ENCODE results near the gene FAM193A.
"Not testable (repeated sequence)": the region's sequence is repeated elsewhere in the genome, so short reads cannot be mapped to it uniquely, and the experiment has no call there.

Gene FAM193A

DNA sequence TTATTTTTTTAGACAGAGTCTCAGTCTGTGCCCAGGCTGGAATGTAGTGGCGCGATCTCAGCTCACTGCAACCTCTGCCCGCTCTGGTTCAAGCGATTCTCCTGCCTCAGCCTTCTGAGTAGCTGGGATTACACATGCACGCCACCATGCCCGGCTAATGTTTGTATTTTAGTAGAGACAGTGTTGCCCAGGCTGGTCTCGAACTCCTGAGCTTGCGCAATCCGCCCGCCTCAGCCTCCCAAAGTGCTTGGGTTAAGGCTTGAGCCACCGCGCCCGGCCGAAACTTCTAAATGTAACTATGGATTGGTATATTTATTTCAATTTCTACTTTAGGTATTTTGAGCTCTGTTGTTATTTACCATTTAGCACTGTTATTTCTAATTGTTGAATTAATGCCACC is 79.4 kb downstream of the FAM193A start:
- no peak for TF ChIP-seq CTCF (IDR thresholded peaks at IDR 0.05; ENCODE audit: borderline replicate concordance, insufficient read depth, low read depth, low read length)
- no peak overlapping the region for H3K4me3 ChIP-seq (ENCODE audit: low read depth, low read length)

GRCh38 chr4:2617955-2618354 is 81.5 kb downstream of the FAM193A start:
- H3K4me3 ChIP-seq (ENCODE audit: low read depth, low read length): no peak overlapping the region
- no peak for TF ChIP-seq CTCF (IDR thresholded peaks at IDR 0.05; ENCODE audit: borderline replicate concordance, insufficient read depth, low read depth, low read length)

DNA sequence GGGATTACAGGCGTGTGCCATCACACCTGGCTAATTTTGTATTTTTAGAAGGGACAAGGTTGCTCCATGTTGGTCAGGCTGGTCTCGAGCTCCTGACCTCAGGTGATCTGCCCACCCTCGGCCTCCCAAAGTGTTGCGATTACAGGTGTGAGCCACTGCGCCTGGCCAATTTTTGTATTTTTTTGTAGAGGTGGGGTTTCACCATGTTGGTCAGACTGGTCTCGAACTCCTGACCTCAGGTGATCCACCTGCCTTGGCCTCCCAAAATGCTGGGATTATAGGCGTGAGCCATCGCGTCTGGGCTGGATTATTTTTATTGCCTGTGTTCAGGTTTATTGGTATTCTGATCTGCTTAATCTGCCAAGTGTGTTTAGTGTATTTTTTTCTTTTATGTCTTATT is 82.3 kb downstream of the FAM193A start:
- H3K4me3 ChIP-seq (ENCODE audit: low read depth, low read length): not testable (repeated sequence)

DNA sequence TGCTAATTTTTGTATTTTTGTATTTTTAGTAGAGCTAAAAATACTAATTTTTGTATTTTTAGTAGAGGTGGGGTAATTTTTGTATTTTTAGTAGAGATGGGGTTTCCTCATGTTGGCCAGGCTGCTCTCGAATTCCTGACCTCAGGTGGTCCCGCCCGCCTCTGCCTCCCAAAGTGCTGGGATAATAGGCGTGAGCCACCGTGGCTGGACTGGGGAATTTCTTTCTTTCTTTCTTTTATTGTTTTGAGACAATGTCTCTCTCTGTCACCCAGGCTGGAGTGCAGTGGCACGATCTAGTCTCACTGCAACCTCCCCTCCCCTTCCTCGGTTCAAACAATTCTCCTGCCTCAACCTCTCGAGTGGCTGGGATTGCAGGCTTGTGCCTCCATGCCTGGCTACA is 83.0 kb downstream of the FAM193A start:
- H3K4me3 ChIP-seq (ENCODE audit: low read depth, low read length): no peak overlapping the region
- no peak for TF ChIP-seq CTCF (IDR thresholded peaks at IDR 0.05; ENCODE audit: borderline replicate concordance, insufficient read depth, low read depth, low read length)

DNA sequence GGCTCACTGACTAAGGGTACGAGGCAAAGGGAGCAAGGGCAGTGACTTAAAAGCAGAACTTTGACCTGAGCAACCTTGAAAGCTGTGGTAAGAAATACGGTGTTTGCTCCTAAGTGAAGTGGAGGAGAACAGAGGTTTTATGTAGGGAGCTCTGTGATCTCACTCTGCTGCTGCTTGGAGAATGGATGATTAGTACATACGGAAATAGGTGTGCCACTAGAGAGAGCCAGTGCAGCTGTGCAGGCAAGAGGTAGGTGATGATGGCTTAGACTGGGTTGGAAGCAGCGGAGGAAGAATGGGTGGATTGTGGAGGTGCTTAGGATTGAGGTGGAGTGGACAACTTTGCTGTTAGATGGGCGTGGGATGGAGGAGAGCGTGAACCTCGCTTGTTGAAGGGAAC is 85.0 kb downstream of the FAM193A start:
- TF ChIP-seq CTCF (IDR thresholded peaks at IDR 0.05; ENCODE audit: borderline replicate concordance, insufficient read depth, low read depth, low read length): no peak

DNA sequence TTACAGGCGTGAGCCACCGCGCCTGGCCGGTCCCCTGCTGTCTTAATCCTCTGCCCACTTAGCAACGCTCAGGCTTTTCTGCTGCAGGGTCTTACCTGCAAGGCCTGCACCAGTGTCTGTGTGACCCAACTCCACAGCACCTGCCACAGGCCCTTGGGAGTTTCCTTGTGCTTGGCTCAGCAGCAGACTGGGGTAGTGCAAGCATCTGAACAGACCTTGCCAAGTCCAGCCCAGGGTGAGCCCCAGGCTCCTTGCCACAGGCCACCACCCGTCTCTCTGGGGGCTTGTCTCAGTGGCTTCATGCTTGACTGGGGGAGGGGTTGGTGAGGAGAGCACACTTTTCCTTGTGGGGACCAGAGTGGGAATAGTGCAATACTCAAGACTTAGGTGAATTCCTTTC is 87.0 kb downstream of the FAM193A start:
- TF ChIP-seq CTCF (IDR thresholded peaks at IDR 0.05; ENCODE audit: borderline replicate concordance, insufficient read depth, low read depth, low read length): no peak
- H3K4me3 ChIP-seq (ENCODE audit: low read depth, low read length): no peak overlapping the region

More for the DNA sequence above, 85.0 kb downstream of the FAM193A start:
- H3K4me3 ChIP-seq (ENCODE audit: low read depth, low read length): no peak overlapping the region

- TF ChIP-seq CTCF (IDR thresholded peaks at IDR 0.05; ENCODE audit: borderline replicate concordance, insufficient read depth, low read depth, low read length): no peak
- H3K4me3 ChIP-seq (ENCODE audit: low read depth, low read length): no peak overlapping the region
Observed at GRCh38 chr4:2624782-2625530, 88.5 kb downstream of the FAM193A start.

Data from GM12875 (cell line).